ENCODE results near the gene COL9A3. TPM values are rescaled to one million over a fixed set of nuclear protein-coding genes. Genes with fewer than 3 reads are reported as not detected.

The COL9A3 gene
- total RNA-seq, 1 experiment from 2014 or later: 8.5 TPM

DNA sequence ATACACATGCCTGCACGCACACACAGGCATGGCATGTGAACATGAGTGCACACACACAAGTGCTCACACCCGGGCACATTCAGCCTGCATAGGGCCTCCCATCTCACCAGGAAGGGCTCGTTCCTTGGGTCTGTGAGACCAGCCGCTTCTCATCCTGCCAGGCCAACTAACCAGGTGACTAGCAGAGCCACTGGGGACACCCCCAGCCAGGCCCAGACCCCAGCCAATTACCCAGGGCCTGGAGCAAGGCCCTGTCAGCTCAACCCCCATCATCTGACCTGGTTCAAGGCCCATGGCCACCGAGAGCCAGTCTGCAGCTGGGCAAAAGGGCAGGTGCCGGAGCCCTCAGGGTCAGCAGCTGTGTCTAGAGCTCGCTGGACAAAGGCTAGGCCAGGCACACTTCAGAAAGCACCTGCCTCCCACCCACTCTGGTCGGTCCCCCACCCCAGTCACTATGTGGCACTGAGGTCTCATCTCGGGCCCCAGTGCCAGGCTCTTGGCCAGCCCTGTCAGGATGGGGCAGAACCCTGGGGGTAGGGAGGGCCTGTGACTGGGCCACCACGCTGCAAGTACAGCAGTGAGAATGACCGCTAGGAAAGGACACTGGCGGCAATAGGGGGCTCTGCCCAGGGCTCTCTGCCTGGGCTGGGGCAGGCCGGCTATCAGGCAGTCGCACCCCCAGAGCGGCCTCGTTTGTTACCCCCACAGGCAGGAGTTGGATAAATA, 47.3 kb upstream of the COL9A3 start:
- no peaks in the 10 kb centered on the region for H3K36me3 ChIP-seq (ENCODE audit: low read depth)
- BruUV-seq (replicated peaks): no TSS peak
- no peaks in the 10 kb centered on the region for H4K20me1 ChIP-seq (ENCODE audit: insufficient read depth)

DNA sequence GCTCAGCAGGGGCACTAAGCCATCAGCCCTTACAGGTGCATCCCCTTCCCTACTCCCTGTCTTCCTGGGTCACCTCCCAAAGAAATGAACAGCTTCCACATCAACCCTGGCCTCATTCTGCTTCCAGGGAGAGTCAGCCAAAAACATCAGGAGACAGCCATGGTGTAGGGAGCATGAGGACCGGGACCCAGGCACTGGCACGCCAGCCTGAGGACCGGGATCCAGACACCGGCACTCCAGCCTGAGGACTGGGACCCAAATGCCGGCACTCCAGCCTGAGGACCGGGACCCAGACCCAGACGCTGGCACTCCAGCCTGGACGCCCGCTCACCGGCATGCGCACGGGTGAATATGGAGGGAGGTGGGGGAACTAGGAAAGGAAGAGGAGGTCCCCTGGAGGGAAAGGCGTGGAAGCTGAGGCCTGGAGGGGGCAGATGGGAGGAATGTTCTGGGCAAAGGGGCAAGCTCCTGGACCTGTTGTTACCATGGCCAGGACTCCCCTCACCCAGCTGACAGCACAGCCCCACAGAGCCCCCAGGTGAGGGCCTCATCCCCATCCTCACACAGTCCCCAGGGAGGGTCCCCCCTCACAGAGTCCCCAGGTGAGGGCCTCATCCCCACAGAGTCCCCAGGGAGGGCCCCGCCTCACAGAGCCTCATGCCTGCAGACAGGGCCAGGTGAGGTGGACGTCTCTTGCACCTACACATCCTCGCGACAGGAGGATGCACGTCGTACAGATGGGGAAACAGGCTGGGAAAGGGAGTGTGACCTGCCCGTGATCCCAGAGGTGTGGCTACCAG, 46.5 kb upstream of the COL9A3 start:
- no TSS peak for BruUV-seq (replicated peaks)
- no peak for DNase-seq
- ChIA-PET POLR2A (ENCODE audit: unreplicated experiment) (no interaction called here), CTCF (no interaction called here)
- Histone ChIP-seq H2AFZ (no peak overlapping the region), H3K4me2 (no peak overlapping the region), H3K27me3 (ENCODE audit: insufficient read depth, low read depth) (0 out of 2 replicates have a peak, but pooled peaks cover 5% of the 10 kb centered on the region), H3K4me1 (replicated peaks; ENCODE audit: insufficient read depth) (peaks cover 67% of the 10 kb centered on the region), H3K9me3 (ENCODE audit: insufficient read depth, low read depth) (no peaks in the 10 kb centered on the region), H3K36me3 (ENCODE audit: low read depth) (no peaks in the 10 kb centered on the region), H3K79me2 (ENCODE audit: low read depth) (no peaks in the 10 kb centered on the region), H3K9me2 (ENCODE audit: insufficient read depth) (no peaks in the 10 kb centered on the region), H3K4me3 (no peak overlapping the region), H3F3A (ENCODE audit: insufficient read depth, low read depth) (peaks cover 40% of the 10 kb centered on the region), H4K20me1 (ENCODE audit: insufficient read depth) (no peaks in the 10 kb centered on the region), H3K27ac (no peak overlapping the region)
- intact Hi-C loops (cut with micrococcal nuclease; ENCODE audit: unreplicated experiment): no loop called here
- TF ChIP-seq, protein P1, sequence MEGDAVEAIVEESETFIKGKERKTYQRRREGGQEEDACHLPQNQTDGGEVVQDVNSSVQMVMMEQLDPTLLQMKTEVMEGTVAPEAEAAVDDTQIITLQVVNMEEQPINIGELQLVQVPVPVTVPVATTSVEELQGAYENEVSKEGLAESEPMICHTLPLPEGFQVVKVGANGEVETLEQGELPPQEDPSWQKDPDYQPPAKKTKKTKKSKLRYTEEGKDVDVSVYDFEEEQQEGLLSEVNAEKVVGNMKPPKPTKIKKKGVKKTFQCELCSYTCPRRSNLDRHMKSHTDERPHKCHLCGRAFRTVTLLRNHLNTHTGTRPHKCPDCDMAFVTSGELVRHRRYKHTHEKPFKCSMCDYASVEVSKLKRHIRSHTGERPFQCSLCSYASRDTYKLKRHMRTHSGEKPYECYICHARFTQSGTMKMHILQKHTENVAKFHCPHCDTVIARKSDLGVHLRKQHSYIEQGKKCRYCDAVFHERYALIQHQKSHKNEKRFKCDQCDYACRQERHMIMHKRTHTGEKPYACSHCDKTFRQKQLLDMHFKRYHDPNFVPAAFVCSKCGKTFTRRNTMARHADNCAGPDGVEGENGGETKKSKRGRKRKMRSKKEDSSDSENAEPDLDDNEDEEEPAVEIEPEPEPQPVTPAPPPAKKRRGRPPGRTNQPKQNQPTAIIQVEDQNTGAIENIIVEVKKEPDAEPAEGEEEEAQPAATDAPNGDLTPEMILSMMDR (conservative IDR thresholded peaks at IDR 0.05): no peak
- no peak for TF ChIP-seq EZH2 (IDR thresholded peaks at IDR 0.05; ENCODE audit: low read depth)

More for the DNA sequence above, 47.3 kb upstream of the COL9A3 start:
- CTCF ChIA-PET: no interaction called here
- Histone ChIP-seq H3K4me2 (no peak overlapping the region), H3K9me2 (ENCODE audit: insufficient read depth) (no peaks in the 10 kb centered on the region), H3K27ac (no peak overlapping the region), H3K79me2 (ENCODE audit: low read depth) (no peaks in the 10 kb centered on the region), H3K9me3 (ENCODE audit: insufficient read depth, low read depth) (no peaks in the 10 kb centered on the region), H3F3A (ENCODE audit: insufficient read depth, low read depth) (peaks cover 46% of the 10 kb centered on the region), H3K27me3 (ENCODE audit: insufficient read depth, low read depth) (0 out of 2 replicates have a peak, but pooled peaks cover 5% of the 10 kb centered on the region), H3K4me3 (no peak overlapping the region), H2AFZ (no peak overlapping the region), H3K4me1 (replicated peaks; ENCODE audit: insufficient read depth) (peaks cover 67% of the 10 kb centered on the region)
- POLR2A ChIA-PET (ENCODE audit: unreplicated experiment): no interaction called here
- intact Hi-C loops (cut with micrococcal nuclease; ENCODE audit: unreplicated experiment): no loop called here
- TF ChIP-seq, protein P1 (conservative IDR thresholded peaks at IDR 0.05): no peak
- TF ChIP-seq EZH2 (IDR thresholded peaks at IDR 0.05; ENCODE audit: low read depth): no peak
- DNase-seq: no peak

DNA sequence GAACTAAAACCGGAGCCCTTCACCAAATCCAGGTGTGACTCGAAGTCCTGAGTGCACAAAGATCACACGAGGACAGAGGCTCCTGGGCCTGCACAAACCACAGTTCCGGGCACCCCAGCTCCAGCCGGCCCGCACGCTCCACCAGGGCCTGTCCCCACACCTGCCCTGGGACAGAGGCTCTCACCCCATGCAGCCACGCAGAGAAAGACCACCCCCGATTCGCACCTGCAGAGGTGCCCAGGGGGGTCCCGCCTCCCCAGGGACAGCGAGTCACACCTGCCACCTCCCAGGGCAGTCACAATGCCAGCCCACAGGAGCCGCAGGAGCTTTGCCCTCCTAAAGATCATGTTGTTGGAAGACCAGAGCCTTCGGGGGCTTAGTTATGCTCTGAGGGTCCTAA, 45.9 kb upstream of the COL9A3 start:
- H3K4me2 ChIP-seq: no peak overlapping the region
- H3K36me3 ChIP-seq (ENCODE audit: low read depth): no peaks in the 10 kb centered on the region
- H3K27me3 ChIP-seq (ENCODE audit: insufficient read depth, low read depth): 0 out of 2 replicates have a peak, but pooled peaks cover 2% of the 10 kb centered on the region
- TF ChIP-seq EZH2 (IDR thresholded peaks at IDR 0.05; ENCODE audit: low read depth): no peak
- TF ChIP-seq, protein P1 (conservative IDR thresholded peaks at IDR 0.05): no peak
- peaks cover 39% of the 10 kb centered on the region for H3F3A ChIP-seq (ENCODE audit: insufficient read depth, low read depth)
- CTCF ChIA-PET: no interaction called here
- H3K27ac ChIP-seq: no peak overlapping the region
- no TSS peak for BruUV-seq (replicated peaks)
- intact Hi-C loops (cut with micrococcal nuclease; ENCODE audit: unreplicated experiment): no loop called here
- no peak overlapping the region for H2AFZ ChIP-seq
- no peak for DNase-seq
- no peaks in the 10 kb centered on the region for H4K20me1 ChIP-seq (ENCODE audit: insufficient read depth)
- H3K4me1 ChIP-seq (replicated peaks; ENCODE audit: insufficient read depth): peaks cover 67% of the 10 kb centered on the region
- H3K9me2 ChIP-seq (ENCODE audit: insufficient read depth): no peaks in the 10 kb centered on the region
- H3K79me2 ChIP-seq (ENCODE audit: low read depth): no peaks in the 10 kb centered on the region
- no peaks in the 10 kb centered on the region for H3K9me3 ChIP-seq (ENCODE audit: insufficient read depth, low read depth)
- no peak overlapping the region for H3K4me3 ChIP-seq
- POLR2A ChIA-PET (ENCODE audit: unreplicated experiment): no interaction called here

Data from PC-9 (cell line).